GM12865 (cell line): ENCODE measurements around the gene C1RL.

Experiments
- DNase-seq: peaks from one replicate; pipeline ENCODE4 v3.0.0; 2010; ENCODE audit warnings: low read depth
- H3K4me3 ChIP-seq: 2 replicates; pipeline ENCODE4 v1.5.1; 2011; ENCODE audit warnings: mild to moderate bottlenecking, low read depth, low read length, control low read depth
- TF ChIP-seq, protein P1 (sequence below): IDR thresholded peaks from 2 replicates; pipeline ENCODE4 v1.5.1; 2011; ENCODE audit warnings: low read length, control low read depth, low read depth, inconsistent platforms; ENCODE audit not compliant: insufficient read depth; ENCODE audit errors: missing control alignments

Gene C1RL

GRCh38 chr12:7154042-7154441 is 45.0 kb upstream of the C1RL start:
- TF ChIP-seq, protein P1, sequence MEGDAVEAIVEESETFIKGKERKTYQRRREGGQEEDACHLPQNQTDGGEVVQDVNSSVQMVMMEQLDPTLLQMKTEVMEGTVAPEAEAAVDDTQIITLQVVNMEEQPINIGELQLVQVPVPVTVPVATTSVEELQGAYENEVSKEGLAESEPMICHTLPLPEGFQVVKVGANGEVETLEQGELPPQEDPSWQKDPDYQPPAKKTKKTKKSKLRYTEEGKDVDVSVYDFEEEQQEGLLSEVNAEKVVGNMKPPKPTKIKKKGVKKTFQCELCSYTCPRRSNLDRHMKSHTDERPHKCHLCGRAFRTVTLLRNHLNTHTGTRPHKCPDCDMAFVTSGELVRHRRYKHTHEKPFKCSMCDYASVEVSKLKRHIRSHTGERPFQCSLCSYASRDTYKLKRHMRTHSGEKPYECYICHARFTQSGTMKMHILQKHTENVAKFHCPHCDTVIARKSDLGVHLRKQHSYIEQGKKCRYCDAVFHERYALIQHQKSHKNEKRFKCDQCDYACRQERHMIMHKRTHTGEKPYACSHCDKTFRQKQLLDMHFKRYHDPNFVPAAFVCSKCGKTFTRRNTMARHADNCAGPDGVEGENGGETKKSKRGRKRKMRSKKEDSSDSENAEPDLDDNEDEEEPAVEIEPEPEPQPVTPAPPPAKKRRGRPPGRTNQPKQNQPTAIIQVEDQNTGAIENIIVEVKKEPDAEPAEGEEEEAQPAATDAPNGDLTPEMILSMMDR, result no peak
- H3K4me3 ChIP-seq, result no peak overlapping the region
- DNase-seq, result no peak

- H3K4me3 ChIP-seq, result no peak overlapping the region
- TF ChIP-seq, protein P1, result no peak
- no peak for DNase-seq
Observed at GRCh38 chr12:7152818-7153217, 43.8 kb upstream of the C1RL start.

GRCh38 chr12:7151532-7151931 is 42.5 kb upstream of the C1RL start:
- DNase-seq, result no peak
- no peak overlapping the region for H3K4me3 ChIP-seq
- TF ChIP-seq, protein P1, result no peak

GRCh38 chr12:7150841-7151240 is 41.8 kb upstream of the C1RL start:
- H3K4me3 ChIP-seq, result no peak overlapping the region
- DNase-seq, result no peak
- TF ChIP-seq, protein P1, result no peak

DNA sequence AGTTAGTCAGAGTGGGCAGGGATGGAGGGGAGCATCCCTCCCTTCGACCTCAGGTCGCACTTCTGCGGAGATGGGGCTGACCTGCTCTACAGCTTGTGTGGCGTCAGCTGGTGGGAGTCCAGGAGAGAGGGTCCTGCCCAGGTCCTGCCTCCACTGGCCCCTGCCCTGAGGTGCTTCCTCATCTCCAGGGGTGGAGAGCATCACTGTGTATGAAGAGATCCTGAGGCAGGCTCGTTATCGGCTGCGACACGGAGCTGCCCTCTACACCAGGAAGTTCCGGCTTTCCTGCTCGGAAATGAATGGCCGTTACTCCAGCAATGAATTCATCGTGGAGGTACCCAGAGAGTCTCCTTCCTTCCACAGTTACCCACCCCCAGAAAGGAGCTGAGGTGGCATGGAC is 41.3 kb upstream of the C1RL start:
- H3K4me3 ChIP-seq, result no peak overlapping the region
- TF ChIP-seq, protein P1, result no peak

GRCh38 chr12:7146906-7147305 is 37.9 kb upstream of the C1RL start:
- TF ChIP-seq, protein P1, result no peak

More for the DNA sequence above, 41.3 kb upstream of the C1RL start:
- no peak for DNase-seq

DNA sequence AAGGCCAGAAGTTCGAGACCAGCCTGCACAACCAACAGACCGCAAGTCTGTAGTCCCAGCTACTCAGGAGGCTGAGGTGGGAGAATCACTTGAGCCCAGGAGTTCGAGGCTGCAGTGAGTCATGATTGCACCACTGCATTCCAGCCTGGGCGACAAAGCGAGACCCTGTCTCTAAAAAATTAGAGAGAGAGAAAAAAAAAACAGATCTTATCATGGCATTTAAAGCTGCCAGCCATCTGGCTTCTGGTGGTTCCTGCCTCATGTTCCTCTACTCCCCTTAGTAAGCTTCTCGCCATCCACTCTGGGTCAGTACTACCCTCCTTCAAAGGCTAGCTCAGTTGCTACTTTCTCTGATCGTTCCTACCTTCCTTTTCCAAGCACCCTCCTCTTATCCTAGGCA is 37.2 kb upstream of the C1RL start:
- no peak overlapping the region for H3K4me3 ChIP-seq
- TF ChIP-seq, protein P1, result no peak
- no peak for DNase-seq

More at GRCh38 chr12:7146906-7147305, 37.9 kb upstream of the C1RL start:
- no peak overlapping the region for H3K4me3 ChIP-seq
- no peak for DNase-seq
